GM21526 (cell line): ENCODE results near the gene PSMC3.

Experiments used
- ATAC-seq: cut with Tn5 transposase; IDR thresholded peaks from one replicate; pipeline ENCODE4 v1.9.1; 2021; ENCODE audit warnings: moderate library complexity; ENCODE audit not compliant: unreplicated experiment, low FRiP score

The PSMC3 gene

GRCh38 chr11:47378010-47378835, 48.0 kb downstream of the PSMC3 start, which contains the start of gene SPI1:
SPI1 (minus strand) TSS chr11:47378547; CDS start chr11:47378353, 194 bp downstream.
- peak; percentile 77 for ATAC-seq

- ATAC-seq, result no peak
These were observed 48.6 kb downstream of the PSMC3 start for GRCh38 chr11:47377571-47378009.

DNA sequence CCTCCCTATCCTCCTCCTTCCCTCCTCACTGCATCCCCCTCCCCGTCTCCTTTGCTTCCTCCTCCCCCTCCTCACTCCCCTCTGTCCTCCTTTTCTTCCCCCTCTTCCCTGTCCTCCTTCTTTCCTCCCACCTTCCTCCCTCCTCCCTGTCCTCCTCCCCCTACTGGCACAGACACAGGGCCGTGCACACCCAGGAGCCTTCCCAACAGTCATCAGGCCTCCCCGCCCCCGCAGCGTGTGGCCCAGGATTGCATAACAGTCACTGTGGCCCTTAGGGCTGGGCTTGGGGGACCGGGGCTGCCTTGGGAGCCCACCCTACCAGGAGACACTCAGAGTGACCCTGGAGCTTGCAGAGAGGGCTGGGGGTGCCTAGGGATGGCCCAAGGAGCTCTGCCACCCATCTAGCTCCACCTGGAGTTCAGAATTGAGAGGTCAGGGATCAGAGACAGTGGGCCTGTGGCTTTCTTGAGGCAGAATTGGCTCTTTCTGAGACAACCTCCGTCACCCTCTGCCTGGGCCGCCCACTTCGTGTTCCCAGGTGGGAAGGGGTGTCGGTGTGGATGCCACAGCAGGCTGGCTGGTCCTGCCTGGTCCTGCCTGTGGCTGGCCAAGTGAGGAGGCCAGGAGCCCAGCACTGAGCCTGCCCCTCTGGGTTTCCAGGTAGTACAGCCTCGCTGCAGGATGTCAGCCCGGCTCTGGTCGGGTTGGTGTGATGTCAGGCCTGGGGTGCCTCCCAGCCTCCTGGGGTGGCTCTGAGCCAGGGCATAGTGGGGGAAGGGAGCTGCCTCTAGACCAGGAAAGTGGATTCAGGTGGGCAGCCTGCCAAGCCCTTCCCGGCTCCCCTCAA, 49.5 kb downstream of the PSMC3 start:
- ATAC-seq, result no peak

GRCh38 chr11:47376107-47376524, 50.1 kb downstream of the PSMC3 start:
- no peak for ATAC-seq

DNA sequence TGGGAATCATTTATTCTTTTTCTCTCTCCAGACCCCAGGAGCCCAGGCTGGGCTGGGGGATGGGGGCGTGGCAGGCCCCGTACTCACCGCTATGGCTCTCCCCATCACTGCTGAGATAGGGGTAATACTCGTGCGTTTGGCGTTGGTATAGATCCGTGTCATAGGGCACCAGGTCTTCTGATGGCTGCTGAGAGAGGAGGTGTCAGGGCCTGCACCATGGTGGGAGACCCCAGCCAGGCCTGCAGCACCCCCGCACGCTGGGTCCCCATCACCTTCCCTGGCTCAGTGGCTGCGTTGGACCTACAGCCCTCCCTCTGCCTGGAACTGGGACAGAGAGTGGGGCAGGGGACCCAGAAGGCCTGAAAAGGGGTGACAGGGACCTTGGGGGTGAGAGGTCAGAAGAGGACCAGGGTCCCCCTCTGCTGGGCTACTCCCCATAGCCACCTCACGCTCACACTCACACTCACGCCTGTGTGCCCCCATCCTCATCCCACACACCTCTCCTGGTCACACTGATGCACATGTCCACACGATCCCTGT, 50.6 kb downstream of the PSMC3 start:
- no peak for ATAC-seq

DNA sequence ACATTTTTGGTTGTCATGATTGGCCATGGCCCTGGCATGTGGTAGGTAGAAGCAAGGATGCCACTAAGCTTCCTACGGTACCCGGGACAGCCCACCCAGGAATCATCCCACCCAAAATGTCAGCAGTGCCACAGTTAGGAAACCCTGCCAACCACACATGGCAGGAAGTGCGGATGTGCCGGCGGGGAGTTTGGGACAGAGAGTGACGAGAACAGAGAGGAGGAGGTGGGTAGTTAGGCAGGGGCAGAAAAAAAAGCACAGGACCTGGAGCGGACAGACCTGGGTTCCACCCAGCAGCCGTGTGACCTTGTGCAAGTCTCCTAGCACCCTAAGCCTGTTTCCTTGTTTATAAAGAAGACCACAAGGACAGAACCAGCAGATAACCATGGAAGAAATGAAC, 51.2 kb downstream of the PSMC3 start:
- ATAC-seq, result no peak

DNA sequence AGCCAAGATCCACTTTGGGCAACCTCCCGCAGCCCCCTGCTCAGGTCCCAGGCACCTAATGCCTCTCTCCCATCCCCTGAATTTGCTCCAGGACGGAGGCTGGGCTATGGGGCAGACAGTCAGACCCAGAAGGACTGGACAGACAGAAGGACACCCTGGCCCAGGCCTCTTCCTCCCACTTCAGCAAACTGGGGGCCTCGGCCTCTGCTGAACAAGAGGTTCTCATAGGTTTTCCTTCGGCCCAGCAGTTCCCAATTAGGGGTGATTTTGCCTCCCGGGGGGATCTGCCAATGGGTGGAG, 51.6 kb downstream of the PSMC3 start:
- ATAC-seq, result no peak

- no peak for ATAC-seq
These were observed 52.1 kb downstream of the PSMC3 start for GRCh38 chr11:47373876-47374719.

DNA sequence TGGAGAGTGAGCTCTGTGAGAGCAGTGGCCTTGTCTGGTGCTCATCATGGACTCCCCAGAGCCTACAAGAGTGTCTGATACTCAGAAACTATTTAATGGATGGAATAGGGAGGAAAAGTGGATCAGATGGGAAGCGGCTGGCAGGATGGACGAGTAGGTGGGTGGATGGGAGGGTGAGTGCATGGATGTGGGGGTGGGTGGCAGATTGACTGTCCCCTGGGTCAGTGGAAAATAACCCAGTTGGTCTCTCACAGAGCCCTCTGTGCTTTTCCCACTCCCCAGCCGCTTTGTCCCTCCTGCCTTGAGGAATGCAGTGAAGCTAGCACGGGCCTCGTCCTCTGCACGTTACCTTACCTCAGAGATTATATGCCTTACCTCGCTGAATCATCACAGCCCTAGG, 53.8 kb downstream of the PSMC3 start:
- no peak for ATAC-seq

DNA sequence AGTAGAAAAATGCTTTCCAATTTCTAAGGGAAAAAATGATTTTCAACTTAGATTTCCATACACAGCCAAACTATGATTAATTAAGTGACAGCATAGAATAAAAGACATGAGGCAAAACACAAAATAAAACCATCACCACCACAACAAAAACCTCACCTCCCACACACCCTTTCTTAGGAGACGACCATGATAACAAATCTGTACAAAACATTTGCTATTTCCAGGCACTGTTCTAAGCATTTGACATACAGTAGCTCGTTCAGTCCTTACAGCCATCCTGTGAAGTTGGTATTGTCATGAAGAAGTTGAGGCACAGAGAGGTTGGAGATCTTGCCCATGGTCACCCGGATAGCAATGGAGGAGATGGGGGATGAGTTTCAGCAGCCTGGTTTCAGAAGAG, 56.6 kb downstream of the PSMC3 start:
- ATAC-seq, result no peak
